Large intestine (tissue), 3 donors: ENCODE measurements around the gene EPS15. TPM values are rescaled to one million over a fixed set of nuclear protein-coding genes. Genes with fewer than 3 reads are reported as not detected.

Experiments
- DNase-seq, 2 donors: peaks; one replicate each; pipeline versions ENCODE4 v3.0.0 to v3.0.0-alpha.2; 2013
- H3K27ac ChIP-seq: one replicate; pipeline ENCODE4 v1.5.1; 2013; ENCODE audit warnings: low read length
- H3K27me3 ChIP-seq: 2 replicates; pipeline ENCODE4 v1.6.1; 2013; ENCODE audit warnings: low read length; ENCODE audit not compliant: control insufficient read depth, insufficient read depth
- H3K36me3 ChIP-seq: 2 replicates; pipeline ENCODE4 v1.6.1; 2013; ENCODE audit warnings: low read length; ENCODE audit not compliant: control insufficient read depth, insufficient read depth
- H3K4me1 ChIP-seq: one replicate; pipeline ENCODE4 v1.6.1; 2013; ENCODE audit warnings: low read length; ENCODE audit not compliant: control insufficient read depth, insufficient read depth
- H3K4me3 ChIP-seq: one replicate; pipeline ENCODE4 v1.5.1; 2013; ENCODE audit warnings: low read length
- H3K9me3 ChIP-seq: one replicate; pipeline ENCODE4 v1.6.1; 2013; ENCODE audit warnings: mild to moderate bottlenecking, low read depth, low read length, moderate library complexity; ENCODE audit not compliant: control insufficient read depth
- WGBS: methylation state at CpG from one replicate; pipeline ENCODE4 v1.1.5; 2013; ENCODE audit warnings: low lambda C conversion rate; ENCODE audit not compliant: insufficient coverage; 5-methylcytosine and 5-hydroxymethylcytosine counted together
- polyA plus RNA-seq: library from polyadenylated mRNA; unstranded; fragments of 120-200 nt; gene quantifications from one replicate; pipeline ENCODE4 v1.2.1, GENCODE V29; 2013

Gene EPS15
- polyA plus RNA-seq, 1 donor: 34.2 TPM

DNA sequence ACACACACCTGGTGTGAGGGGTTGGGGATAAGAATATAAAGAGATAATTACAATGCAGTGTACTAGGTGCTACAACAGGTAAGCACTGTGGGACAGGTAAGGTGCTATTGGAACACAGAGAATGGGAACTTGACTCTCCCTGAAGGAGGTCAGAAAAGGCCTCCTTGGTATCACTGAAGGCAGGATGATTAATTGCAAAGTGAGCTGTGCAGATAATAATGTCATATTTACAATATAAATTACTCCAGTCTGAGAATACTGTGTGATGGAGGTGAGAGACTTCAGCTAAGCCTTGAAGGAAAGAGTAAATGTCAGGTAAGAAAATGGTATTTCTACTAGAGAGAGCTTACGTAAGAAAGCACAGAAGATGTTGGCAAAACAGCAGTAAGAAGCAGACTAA lies 91.6 kb downstream of the EPS15 start:
- no peak overlapping the region for H3K27ac ChIP-seq
- no peaks in the 10 kb centered on the region for H3K9me3 ChIP-seq
- 100% methylated on average over 1 of the region's 1 CpG for WGBS
- no peaks in the 10 kb centered on the region for H3K27me3 ChIP-seq
- H3K36me3 ChIP-seq: peaks cover 13% of the 10 kb centered on the region
- H3K4me1 ChIP-seq: no peaks in the 10 kb centered on the region
- H3K4me3 ChIP-seq: no peak overlapping the region
- no peak for DNase-seq

DNA sequence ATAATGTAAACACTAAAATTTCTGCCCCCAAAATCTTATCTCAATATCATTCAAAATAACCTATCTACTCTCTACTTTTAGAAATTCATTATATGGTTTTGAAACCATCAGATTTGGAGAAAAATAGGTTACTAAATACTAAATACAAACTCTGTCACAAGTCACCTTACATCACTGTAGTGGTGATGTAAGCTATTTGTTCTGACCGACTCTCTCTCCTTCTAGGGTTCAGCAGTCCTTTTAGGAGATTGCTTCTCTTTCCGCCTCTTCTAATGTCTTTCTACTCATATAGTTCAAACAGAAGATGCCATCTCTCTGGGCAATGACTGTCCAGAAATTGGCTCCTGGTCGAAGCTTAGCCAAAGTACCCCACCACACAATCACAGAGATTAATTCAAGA lies 93.1 kb downstream of the EPS15 start:
- no CpG with 5 or more reads among the region's 3 CpGs for WGBS
- H3K36me3 ChIP-seq: peaks cover 13% of the 10 kb centered on the region

DNA sequence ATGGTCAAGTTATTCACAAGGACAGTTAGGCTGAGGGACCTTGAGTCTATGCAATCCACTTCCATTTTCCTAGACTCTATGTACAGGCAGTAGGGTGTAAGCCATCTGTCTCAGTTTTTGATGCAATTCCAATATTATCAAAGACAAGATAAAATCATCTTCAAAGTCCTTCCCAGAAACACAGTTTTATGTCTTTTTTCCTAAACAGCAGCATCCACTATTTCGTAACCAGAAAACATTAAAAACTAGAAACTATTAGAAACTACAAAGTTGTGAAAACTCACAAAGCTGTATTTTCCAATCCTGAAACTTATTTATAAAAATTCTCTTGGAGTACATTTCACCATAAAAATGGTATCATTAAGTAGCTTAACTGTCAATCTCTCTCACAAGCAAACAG lies 93.8 kb downstream of the EPS15 start:
- no peak overlapping the region for H3K27ac ChIP-seq
- H3K9me3 ChIP-seq: no peaks in the 10 kb centered on the region
- no peak for DNase-seq
- no peaks in the 10 kb centered on the region for H3K4me1 ChIP-seq
- WGBS: no CpG with 5 or more reads among the region's 1 CpG
- H3K36me3 ChIP-seq: peaks cover 13% of the 10 kb centered on the region
- no peaks in the 10 kb centered on the region for H3K27me3 ChIP-seq
- H3K4me3 ChIP-seq: no peak overlapping the region

More for the DNA sequence above, 93.1 kb downstream of the EPS15 start:
- no peak for DNase-seq
- H3K27ac ChIP-seq: no peak overlapping the region
- H3K9me3 ChIP-seq: no peaks in the 10 kb centered on the region
- no peak overlapping the region for H3K4me3 ChIP-seq
- no peaks in the 10 kb centered on the region for H3K27me3 ChIP-seq
- no peaks in the 10 kb centered on the region for H3K4me1 ChIP-seq

DNA sequence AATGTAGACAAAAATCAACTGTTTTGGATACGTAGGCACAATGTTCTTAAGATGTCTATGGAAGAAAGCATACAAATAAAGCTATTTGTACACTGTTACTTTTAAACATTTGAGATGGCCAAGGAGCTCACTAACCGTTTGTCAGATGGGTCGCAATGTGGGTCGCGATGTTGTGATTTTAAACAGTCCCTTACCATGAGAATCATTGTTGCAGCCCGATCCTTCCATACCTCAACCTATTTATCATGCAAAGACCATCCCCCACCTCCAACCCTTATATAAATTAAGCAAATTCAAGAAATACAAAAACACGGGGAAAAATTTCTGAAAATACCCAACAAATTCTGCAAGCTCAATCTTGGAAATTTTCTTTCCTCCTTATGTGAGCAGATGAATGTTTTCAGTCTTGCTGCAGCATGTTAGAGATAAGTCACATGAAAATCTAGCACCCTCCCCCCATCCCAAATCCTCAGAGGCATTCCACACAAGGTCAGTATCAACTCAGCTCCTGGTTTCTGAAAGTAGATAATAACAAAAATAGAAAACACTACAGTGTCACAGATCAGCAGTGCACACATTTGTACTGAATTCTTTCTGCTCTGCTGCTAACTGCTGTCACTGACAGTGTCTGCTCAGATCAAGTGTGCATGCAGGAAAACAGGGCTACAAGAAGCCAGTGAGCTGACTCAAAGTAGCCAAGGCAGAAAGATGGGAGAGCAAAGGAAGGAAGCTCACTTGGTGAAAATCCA lies 95.8 kb downstream of the EPS15 start:
- 100% methylated on average over 1 of the region's 7 CpGs for WGBS
- Histone ChIP-seq H3K36me3 (peaks cover 12% of the 10 kb centered on the region), H3K9me3 (no peaks in the 10 kb centered on the region), H3K4me3 (no peak overlapping the region), H3K27ac (no peak overlapping the region), H3K27me3 (no peaks in the 10 kb centered on the region), H3K4me1 (no peaks in the 10 kb centered on the region)
- DNase-seq: no peak

DNA sequence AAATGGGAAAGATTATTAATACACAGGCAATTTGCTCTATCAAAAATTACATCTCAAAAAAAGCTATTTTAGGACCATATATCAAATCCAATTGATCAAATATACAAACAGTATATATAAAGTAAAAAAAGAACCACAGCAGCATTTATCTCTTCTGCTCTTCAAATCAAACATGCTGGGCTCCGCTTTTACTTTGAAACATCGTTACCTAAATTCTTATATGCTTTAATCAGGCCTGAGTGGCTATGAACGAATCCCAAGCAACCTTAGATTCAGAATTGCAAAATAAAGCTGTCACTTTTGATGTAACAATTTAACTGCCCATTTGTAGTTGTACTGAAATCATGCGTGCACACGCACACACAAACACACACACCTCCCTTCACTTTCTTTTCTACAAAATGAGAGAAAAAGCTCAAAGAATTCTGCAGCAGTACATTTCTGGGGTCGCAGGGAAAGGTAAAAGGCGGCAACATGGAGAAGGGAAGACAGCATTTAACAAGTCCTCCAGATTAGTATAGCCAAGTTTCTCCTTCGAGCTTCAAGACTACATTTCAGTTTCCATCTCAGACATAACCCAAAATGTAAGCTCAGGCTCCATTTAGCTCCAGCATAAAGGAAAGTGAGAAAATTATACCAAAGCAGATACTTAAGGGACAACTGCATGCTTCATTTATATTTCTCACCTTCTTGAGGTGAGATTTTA lies 96.5 kb downstream of the EPS15 start:
- no peak for DNase-seq
- no peak overlapping the region for H3K4me3 ChIP-seq
- H3K36me3 ChIP-seq: peaks cover 12% of the 10 kb centered on the region
- WGBS: 100% methylated on average over 1 of the region's 8 CpGs
- no peaks in the 10 kb centered on the region for H3K4me1 ChIP-seq
- no peaks in the 10 kb centered on the region for H3K9me3 ChIP-seq
- no peaks in the 10 kb centered on the region for H3K27me3 ChIP-seq
- H3K27ac ChIP-seq: no peak overlapping the region

DNA sequence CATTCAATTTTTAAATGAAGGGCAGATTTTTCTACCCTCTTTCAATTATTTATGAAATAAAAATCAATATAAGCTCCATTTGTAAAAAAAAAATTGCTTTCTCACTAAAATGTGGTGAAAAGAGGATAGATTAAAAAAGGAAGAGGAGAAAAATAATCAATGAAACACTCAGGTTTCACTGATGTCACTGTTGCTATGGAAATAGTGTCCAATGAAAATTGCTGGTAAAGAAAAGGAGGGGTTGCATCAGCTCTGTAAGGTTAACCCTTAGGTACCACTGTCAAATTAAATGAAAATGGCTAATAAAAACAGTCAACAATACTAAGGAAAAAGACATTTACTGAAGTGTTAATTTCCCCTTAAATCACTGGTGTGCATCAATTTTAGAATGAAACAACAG lies 97.1 kb downstream of the EPS15 start:
- DNase-seq: peak in 1 of 2 donors; percentile 30
- H3K27ac ChIP-seq: no peak overlapping the region
- no peaks in the 10 kb centered on the region for H3K27me3 ChIP-seq
- peaks cover 9% of the 10 kb centered on the region for H3K36me3 ChIP-seq
- H3K9me3 ChIP-seq: no peaks in the 10 kb centered on the region
- H3K4me3 ChIP-seq: no peak overlapping the region
- no peaks in the 10 kb centered on the region for H3K4me1 ChIP-seq

DNA sequence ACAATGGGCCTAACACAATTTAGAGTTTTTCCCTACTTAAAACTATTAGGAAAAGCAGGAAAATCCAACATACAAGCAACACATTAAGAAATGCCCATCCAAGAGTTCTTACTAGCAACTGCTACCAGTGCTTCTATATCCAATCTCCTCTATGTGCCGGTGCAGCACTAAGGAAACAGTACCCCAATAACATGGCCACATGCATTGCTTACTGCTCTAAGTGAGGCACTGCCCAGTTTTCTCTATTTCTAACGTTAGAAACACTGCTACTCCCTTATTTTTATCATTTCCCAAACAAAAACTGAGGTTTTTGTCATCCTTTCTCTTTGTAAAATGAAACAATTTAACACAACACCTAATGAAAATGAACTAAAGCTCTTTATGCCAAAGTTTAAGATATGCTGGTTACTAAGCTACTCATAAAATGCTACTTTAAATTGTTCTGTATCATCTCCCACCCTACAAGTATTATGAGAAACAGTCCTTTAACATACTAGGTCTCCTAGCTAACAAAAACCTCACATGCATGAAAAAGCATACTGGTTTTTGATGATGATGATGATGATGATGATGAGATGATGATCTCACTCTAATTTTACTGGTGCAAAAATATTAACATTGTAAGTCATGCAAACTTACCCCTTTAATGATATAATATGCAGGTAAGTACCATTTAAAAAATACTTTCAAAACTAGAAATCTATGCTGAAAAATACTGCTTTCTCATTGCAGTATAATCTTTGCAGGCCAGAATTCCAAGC lies 98.0 kb downstream of the EPS15 start:
- Histone ChIP-seq H3K27ac (no peak overlapping the region), H3K4me3 (no peak overlapping the region), H3K36me3 (peaks cover 9% of the 10 kb centered on the region), H3K9me3 (no peaks in the 10 kb centered on the region), H3K27me3 (no peaks in the 10 kb centered on the region), H3K4me1 (no peaks in the 10 kb centered on the region)
- WGBS: 100% methylated on average over 1 of the region's 2 CpGs
- no peak for DNase-seq

DNA sequence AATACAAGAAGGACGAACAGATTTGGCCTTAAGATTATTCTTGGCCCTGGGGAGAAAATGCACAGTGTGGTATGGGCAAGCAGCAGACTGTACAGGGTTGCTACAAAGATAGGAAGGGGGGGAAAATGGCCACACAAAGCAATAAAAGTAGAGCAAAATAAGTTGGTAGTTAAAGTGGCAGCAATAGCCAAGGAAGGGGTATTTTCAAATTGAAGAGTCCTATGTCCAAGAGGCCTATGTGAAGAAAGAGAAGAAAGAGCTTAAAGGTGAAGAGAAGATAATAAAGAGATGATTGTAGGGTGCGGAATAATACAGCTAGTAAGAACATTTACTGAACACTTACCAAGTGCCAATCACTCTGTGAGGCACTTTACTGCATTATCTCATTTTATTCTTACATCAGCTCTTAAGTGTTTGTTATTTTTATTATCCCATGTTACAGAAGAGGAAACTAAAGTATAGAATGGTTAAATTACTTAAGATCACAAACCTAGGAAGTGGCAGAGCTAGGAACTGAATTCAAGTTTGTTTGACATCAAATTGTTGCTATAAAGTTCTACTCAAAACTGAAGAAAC lies 100.6 kb downstream of the EPS15 start:
- WGBS: 100% methylated on average over 2 of the region's 2 CpGs
- no peaks in the 10 kb centered on the region for H3K4me1 ChIP-seq

DNA sequence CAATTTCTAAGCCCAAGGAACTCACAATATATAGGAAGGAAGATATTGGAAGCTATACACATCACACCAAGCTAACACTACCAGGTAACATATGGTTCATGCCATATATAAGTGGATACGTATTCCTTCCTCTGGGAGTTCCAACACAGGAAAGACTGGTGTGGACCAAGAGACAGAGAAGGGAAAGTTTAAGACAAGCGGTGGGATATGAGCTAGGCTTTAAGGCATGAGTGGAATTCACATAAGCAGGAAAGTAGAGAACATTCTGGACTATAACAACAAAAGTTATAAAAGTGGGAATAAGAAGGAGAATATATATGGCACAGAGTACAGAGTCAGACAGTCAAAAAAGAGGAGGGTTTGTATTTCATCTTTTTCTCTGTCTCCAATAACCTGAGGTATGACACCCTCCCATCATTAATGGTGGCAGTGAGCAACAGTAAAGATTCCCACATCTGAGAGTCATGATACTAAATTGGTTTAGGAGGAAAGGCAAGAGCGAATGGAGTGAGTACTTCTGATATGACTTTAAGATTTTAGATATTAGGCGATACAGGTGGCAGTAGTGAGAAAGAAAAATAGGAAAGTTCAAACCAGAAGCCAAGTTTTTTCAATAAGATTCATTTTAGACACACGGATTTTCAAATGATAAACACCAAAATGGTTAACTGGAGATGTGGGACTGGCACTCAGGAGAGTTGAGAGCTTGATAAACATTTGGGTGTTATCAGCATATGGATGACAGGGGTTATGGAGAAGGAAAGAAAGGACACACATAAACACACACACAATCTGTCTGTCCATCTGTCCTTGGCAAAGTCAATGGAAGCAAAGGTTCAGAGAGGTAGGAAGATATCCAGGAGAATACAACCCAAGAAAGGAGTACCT lies 101.3 kb downstream of the EPS15 start:
- Histone ChIP-seq H3K36me3 (peaks cover 4% of the 10 kb centered on the region), H3K27me3 (no peaks in the 10 kb centered on the region), H3K9me3 (no peaks in the 10 kb centered on the region), H3K27ac (no peak overlapping the region), H3K4me3 (no peak overlapping the region), H3K4me1 (no peaks in the 10 kb centered on the region)
- WGBS: 100% methylated on average over 4 of the region's 5 CpGs
- no peak for DNase-seq

More for the DNA sequence above, 100.6 kb downstream of the EPS15 start:
- Histone ChIP-seq H3K36me3 (peaks cover 7% of the 10 kb centered on the region), H3K27me3 (no peaks in the 10 kb centered on the region), H3K9me3 (no peaks in the 10 kb centered on the region), H3K27ac (no peak overlapping the region), H3K4me3 (no peak overlapping the region)
- DNase-seq: no peak

DNA sequence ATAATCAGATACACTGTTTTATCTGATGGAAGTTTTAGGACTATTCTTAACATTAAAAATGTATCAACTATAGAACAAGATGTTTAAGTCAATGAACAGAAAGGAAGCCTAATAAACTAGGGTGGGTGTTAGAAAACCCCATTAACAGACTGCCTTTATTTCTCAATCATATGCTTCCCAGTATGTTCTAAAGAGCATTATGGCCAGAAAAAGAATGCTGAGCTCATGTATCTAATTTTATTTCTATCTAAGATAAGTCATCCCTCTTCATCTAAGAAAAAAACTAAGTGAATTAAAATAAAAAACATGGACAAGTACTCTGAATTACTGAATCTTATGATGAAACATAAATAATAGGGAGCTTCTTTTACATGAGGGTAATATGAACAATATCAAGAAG lies 102.2 kb downstream of the EPS15 start:
- Histone ChIP-seq H3K36me3 (peaks cover 4% of the 10 kb centered on the region), H3K4me1 (no peaks in the 10 kb centered on the region), H3K9me3 (no peaks in the 10 kb centered on the region), H3K4me3 (no peak overlapping the region), H3K27ac (no peak overlapping the region), H3K27me3 (no peaks in the 10 kb centered on the region)
- DNase-seq: no peak
